ENCODE results near the gene ARHGAP24. TPM values are rescaled to one million over a fixed set of nuclear protein-coding genes. Genes with fewer than 3 reads are reported as not detected.

ARHGAP24 gene
- polyA plus RNA-seq, 1 of the 3 experiments (the other 2 are of a cell fraction): 1.4 TPM

DNA sequence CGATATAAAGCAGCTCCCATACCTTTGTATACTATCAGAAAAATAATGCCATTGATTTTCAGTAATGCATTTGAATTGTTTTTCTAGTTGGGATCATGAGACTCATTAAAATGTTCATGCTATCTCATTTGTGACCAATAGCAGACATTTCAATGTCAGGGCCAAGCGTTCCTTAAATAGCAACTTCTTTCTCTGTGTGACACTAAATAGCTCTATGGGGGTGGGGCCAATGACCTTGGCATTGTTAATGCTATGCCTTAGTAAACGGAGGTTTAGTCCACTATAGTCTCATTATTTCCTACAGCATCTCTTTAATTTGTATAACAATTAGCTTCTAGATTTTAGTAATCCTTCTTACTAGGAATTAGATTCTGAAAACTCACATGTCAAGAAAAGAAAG is 48.6 kb upstream of the ARHGAP24 start:
- ChIA-PET CTCF (no interaction called here), POLR2A (no interaction called here)
- no peak overlapping the region for H3K27ac ChIP-seq (ENCODE audit: low read depth in 2 of 2, low read length in 1 of 2)
- no peaks in the 10 kb centered on the region for H3K4me1 ChIP-seq (ENCODE audit: control insufficient read depth in 1 of 2, insufficient read depth in 2 of 2, low read depth in 1 of 2, low read length in 1 of 2)
- WGBS (ENCODE audit: low lambda C conversion rate): 66% methylated on average over 3 of the region's 3 CpGs
- H3K79me2 ChIP-seq (ENCODE audit: insufficient read depth): no peaks in the 10 kb centered on the region
- no peak for DNase-seq
- H3F3A ChIP-seq (replicated peaks; ENCODE audit: insufficient read depth): no peaks in the 10 kb centered on the region
- H3K4me2 ChIP-seq: no peak overlapping the region
- no peaks in the 10 kb centered on the region for H3K36me3 ChIP-seq (replicated peaks in 1 of 2; ENCODE audit: control insufficient read depth in 1 of 2, insufficient read depth in 2 of 2, low read length in 1 of 2)
- H2AFZ ChIP-seq (ENCODE audit: low read depth): no peak overlapping the region
- H3K4me3 ChIP-seq (ENCODE audit: low read depth in 2 of 2, low read length in 1 of 2): no peak overlapping the region
- no peaks in the 10 kb centered on the region for H3K27me3 ChIP-seq (ENCODE audit: insufficient read depth)
- TF ChIP-seq FOXM1 (IDR thresholded peaks at IDR 0.05; ENCODE audit: low read depth) (no peak), MXI1 (IDR thresholded peaks at IDR 0.05; ENCODE audit: low read depth, low read length) (no peak), CTCF (IDR thresholded peaks at IDR 0.05) (no peak), POLR2AphosphoS5 (IDR thresholded peaks at IDR 0.05; ENCODE audit: low read depth, low read length) (no peak), SIN3A (IDR thresholded peaks at IDR 0.05; ENCODE audit: borderline replicate concordance, low read depth, low read length) (no peak), REST (IDR thresholded peaks at IDR 0.05; ENCODE audit: low read depth, low read length) (no peak), RAD21 (IDR thresholded peaks at IDR 0.05; ENCODE audit: low read length) (no peak), NRF1 (IDR thresholded peaks at IDR 0.05; ENCODE audit: low read depth, low read length) (no peak), RCOR1 (IDR thresholded peaks at IDR 0.05; ENCODE audit: low read length) (no peak), RFX5 (IDR thresholded peaks at IDR 0.05; ENCODE audit: low read length) (no peak), EZH2phosphoT487 (IDR thresholded peaks at IDR 0.05; ENCODE audit: borderline replicate concordance, low read depth) (no peak), SMC3 (IDR thresholded peaks at IDR 0.05; ENCODE audit: low read depth, low read length) (no peak), CHD2 (IDR thresholded peaks at IDR 0.05; ENCODE audit: low read length, partially characterized antibody) (no peak), RXRA (IDR thresholded peaks at IDR 0.05; ENCODE audit: borderline replicate concordance, low read depth) (no peak), TCF12 (IDR thresholded peaks at IDR 0.05) (no peak)
- TF ChIP-seq, protein P1, sequence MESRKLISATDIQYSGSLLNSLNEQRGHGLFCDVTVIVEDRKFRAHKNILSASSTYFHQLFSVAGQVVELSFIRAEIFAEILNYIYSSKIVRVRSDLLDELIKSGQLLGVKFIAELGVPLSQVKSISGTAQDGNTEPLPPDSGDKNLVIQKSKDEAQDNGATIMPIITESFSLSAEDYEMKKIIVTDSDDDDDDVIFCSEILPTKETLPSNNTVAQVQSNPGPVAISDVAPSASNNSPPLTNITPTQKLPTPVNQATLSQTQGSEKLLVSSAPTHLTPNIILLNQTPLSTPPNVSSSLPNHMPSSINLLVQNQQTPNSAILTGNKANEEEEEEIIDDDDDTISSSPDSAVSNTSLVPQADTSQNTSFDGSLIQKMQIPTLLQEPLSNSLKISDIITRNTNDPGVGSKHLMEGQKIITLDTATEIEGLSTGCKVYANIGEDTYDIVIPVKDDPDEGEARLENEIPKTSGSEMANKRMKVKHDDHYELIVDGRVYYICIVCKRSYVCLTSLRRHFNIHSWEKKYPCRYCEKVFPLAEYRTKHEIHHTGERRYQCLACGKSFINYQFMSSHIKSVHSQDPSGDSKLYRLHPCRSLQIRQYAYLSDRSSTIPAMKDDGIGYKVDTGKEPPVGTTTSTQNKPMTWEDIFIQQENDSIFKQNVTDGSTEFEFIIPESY (IDR thresholded peaks at IDR 0.05; ENCODE audit: borderline replicate concordance, low read depth): no peak
- TF ChIP-seq, protein P2, sequence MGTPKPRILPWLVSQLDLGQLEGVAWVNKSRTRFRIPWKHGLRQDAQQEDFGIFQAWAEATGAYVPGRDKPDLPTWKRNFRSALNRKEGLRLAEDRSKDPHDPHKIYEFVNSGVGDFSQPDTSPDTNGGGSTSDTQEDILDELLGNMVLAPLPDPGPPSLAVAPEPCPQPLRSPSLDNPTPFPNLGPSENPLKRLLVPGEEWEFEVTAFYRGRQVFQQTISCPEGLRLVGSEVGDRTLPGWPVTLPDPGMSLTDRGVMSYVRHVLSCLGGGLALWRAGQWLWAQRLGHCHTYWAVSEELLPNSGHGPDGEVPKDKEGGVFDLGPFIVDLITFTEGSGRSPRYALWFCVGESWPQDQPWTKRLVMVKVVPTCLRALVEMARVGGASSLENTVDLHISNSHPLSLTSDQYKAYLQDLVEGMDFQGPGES (IDR thresholded peaks at IDR 0.05; ENCODE audit: low read depth, low read length): no peak
- H3K9me3 ChIP-seq: no peaks in the 10 kb centered on the region
- no peaks in the 10 kb centered on the region for H4K20me1 ChIP-seq (ENCODE audit: insufficient read depth)
- no peak overlapping the region for H3K9ac ChIP-seq
- no peaks in the 10 kb centered on the region for H3K9me2 ChIP-seq

Data from SK-N-SH (cell line).